NCI-H510A treated with DMSO at 0.1 percent for 48 hours (cell line): ENCODE measurements around the gene HEY2.
"Not testable (repeated sequence)": the region's sequence is repeated elsewhere in the genome, so short reads cannot be mapped to it uniquely, and the experiment has no call there.

Source experiments
- DNase-seq: peaks from one replicate; lab custom pipeline; 2025; lab: John Stamatoyannopoulos, UW

Gene HEY2

DNA sequence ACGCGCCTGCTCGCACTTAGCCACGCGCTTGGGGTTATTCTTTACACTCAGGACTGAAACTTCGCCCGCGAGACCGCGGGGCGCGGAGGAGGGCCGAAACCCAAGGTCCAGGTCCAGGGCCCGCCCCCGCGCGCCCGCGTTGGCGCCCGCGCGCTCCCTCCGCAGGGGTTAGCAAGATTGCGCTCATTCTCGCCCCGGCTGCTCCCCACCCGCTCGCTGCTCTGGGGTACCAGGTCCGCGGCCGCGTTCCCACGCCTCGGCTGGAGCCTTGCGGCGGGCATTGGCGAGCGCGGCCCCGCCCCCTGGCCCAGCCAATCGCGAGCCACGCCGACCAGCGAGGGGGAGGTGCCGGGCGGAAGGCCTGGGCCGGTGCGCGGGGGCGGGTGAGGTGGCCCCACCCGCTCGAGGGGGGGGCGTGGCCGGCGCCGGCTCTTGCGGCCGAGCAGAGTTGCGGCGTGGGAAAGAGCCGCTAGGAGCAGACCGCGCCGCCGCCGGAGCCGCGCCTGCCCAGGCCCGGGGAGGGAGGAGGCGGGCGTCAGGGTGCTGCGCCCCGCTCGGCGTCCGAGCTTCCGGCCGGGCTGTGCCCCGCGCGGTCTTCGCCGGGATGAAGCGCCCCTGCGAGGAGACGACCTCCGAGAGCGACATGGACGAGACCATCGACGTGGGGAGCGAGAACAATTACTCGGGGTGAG is at the start of gene HEY2:
HEY2 (plus strand) TSS at position 460 of the 692 bp plus-strand sequence; CDS start at position 605, 145 bp downstream.
- peak; percentile 80 for DNase-seq

DNA sequence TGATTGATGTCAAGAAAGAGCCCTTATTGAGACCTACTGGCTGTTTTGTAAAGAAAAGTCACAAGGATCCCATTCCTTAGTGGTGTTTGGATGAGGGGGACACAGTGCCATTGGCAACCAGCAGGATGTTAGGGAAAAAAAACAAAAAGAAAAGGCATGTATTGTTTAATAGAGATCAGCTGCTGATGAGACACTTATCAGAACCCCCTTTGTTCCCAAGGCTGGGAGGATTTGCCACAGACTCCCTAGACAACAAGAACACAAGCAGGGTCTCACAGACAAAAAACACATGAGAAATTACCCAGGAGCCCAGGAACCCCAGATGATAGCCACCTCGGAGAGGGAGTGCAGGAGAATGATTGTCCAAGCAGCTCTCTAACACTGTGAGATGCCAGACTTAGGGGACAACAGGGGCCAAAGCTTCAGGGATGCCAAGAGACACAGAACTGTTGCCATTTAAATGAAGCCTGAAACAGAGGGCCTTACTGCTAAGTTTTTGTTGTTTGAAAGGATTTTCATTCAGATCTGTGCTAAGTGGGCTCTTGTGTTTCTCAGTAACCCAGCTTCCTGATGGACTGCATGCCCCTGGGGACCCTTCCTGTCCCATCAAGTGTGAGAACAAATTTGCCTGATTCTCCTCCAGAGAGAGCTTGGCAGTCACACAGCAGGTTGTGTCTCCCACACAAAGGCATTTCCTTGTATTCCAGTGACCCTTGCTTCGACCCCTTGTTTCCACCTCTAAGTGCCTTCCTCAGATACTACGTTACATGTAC is 48.7 kb upstream of the HEY2 start:
- DNase-seq: no peak

DNA sequence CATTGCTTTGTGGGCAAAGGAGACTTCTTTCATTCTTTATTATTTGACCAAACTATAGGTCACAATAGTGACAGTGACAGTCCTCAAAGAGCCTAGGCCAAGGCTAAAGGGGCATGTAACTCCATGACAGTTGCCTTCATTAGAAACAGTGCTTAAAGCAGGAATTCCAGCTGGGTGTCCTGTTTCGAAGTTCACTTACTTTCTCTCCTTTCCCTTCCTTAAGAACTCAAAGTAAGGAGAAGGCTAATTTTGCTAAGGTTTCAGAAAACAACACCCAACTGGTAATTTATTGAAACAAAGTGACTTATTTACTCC is 48.1 kb upstream of the HEY2 start:
- DNase-seq: no peak

GRCh38 chr6:125703882-125704281 is 45.5 kb upstream of the HEY2 start:
- DNase-seq: not testable (repeated sequence)

- no peak for DNase-seq
These were observed 41.7 kb upstream of the HEY2 start for GRCh38 chr6:125707615-125708243.

DNA sequence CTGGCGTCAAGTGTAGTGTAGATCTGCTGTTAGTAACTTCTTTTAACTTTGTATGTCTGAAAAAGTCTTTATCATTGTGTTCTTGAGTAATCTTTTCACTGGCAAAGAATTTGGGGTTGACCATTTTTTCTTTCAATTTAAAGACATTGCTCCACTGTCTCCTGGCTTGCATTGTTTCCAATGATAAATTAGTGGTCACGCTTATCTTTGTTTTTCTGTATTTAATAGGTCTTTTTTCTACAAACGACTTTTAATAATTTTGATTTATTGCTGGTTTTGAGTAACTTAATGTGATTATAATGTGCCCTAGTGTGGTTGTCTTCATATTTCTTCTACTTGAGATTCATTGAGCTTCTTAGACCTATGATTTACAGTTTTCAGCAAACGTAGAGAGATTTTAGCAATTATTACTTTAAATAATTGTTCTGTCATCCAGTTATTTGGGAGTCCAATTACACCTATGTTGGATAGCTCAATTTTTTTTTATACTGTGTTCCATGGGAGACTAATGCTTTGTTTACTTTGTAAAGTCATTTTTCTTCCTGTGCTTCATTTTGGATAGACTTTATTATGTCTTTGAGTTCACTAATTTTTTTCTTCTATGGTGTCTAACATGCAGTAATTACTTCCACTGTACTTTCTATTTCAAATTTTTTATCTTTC is 38.3 kb upstream of the HEY2 start:
- DNase-seq: no peak

GRCh38 chr6:125714441-125715090 is 34.9 kb upstream of the HEY2 start:
- no peak for DNase-seq

DNA sequence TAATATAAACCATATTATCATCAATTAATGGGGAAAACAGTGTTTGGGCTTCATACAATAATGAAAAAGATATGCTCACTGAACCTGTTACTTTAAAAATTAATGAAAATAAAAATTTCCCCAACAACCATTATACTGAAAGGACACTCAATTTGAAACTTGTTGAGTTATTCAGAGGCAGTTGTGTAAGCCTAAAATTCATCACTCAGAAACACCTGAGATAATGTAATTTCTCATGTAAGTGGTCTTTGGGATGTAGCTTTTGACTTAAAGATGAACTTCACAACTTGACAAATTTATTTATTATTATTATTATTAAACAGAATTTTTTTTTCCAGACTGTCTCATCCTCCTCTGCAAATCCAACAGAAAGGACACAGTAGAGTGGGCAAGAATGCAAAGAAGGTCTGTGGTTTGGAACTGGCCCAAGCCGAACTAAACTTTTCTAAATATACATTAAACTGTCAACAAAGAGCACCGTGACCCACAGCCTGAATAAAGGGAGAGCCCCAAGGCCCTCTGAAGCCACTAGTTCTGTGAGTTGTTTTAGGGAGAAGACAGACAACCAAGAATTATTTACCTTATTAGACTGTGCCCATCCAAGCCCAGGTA is 32.2 kb upstream of the HEY2 start:
- no peak for DNase-seq

- DNase-seq: peak; percentile 27
These were observed 31.3 kb upstream of the HEY2 start for GRCh38 chr6:125718109-125718508.

DNA sequence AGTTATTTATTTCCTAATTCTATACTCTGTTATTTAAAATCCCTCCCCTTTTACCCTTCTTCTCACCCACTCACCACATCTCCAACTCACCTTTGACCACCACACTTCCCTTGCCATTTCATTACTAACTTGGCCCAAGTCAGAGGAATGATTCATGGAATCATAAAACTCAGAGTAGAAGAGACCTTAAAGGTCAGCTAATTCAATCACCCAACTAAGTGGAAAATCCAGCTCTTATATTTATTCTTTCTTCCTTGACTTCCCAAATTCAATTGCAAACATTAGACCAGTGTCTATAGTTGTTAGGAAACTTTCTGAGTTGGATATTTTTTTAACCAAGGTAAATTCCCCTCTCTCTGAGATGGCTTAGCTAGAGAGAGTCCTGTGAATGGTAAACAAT is 26.5 kb upstream of the HEY2 start:
- DNase-seq: no peak

GRCh38 chr6:125727216-125727615 is 22.2 kb upstream of the HEY2 start:
- DNase-seq: no peak

GRCh38 chr6:125728739-125729138 is 20.7 kb upstream of the HEY2 start:
- peak; percentile 23 for DNase-seq

- no peak for DNase-seq
These were observed 19.4 kb upstream of the HEY2 start for GRCh38 chr6:125729983-125730382.

GRCh38 chr6:125732398-125732797 is 17.0 kb upstream of the HEY2 start:
- DNase-seq: no peak

DNA sequence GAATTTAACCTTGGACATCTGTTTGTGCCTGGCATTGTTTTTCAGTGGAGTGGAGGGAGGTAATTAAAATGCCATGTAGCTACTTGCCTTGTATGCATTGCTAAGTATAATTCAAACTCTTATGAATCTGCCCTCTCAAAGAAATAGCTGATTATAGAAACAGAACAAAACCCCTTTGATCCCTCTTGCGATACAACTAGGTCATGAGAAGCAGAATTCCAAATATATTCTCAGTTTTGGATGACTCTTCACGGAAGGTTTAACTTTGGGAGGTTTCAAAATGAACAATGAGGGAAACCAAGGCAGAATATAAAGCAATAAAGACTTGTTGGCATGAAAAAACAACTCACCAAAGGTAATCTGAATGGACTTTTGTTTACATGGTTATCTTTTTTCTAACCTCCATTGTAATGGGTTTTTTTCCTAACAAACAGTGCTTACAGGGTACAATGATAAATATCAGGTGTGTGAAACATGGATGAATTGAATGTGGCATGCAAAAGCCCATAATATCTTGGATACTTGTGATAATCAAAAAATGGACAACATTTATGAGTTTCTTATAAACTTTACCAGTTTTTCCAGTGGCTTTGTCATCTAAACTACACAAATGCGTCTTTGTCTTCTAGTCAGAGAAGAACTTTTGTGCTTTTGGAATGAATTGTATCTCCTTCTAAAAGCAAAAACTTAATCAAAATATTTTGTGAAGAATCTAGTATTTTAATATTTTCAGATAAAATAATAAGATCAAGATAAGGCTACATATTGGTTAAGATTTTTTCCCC is 15.7 kb upstream of the HEY2 start:
- DNase-seq: no peak

DNA sequence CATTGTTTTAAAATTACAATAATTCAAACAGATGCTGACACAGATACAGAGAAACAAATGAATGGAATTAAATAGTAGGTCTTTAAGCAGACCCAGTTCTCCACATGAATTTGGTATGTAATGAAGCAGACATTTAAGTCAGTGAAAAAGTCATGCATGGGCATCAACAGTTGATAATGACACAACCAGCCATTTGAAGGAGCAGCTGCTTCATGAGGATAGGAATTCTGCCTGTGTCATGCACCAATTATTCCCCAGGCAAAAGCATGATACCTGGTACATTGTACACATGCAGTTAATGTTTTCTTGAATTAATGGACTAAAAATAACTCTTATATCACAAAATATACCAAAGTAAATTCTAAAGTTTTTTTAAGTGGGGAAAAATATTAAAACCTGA is 11.2 kb upstream of the HEY2 start:
- DNase-seq: no peak

GRCh38 chr6:125739364-125739763 is 10.1 kb upstream of the HEY2 start:
- no peak for DNase-seq

DNA sequence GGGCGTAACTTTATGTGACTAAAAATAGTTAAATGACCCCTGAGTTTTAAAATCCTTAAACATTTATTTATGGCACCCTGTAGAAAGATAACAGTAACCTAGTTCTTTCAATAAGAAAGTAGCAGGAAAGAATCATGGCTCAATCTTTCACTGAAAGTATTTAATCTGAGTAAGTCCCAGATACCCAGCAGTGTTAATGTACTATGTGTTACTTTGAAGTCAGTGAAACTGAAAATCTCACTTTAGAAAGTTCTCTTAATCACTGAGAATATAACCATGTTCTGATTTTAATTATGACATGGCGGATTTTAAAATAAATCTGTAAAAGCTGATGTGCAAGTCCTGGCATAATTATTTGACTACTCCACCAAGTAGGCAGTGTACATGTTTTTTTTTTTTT is 8.1 kb upstream of the HEY2 start:
- no peak for DNase-seq

DNA sequence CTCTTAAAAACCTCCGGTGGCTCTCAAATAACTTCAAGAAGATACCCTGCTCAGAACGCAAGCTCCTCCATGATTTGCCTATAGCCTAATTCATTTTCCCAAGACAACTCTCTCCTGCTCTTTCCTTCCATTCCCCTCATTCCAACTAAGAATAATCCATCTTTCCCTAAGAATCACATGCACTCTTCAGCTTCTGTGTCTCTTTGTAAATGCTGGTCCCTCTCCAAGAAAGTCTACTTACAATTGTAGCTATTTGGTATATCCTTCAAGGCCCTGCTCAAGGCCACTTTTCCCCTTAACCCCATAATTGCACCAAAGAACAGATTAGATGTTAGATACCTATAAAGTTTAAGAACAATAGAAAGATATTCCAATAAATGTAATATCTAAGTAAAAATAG is 7.4 kb upstream of the HEY2 start:
- no peak for DNase-seq

GRCh38 chr6:125742464-125743120 is 6.8 kb upstream of the HEY2 start:
- no peak for DNase-seq
